Thoracic aorta (tissue), 2 donors: ENCODE data around the gene KRTAP5-11. TPM values are rescaled to one million over a fixed set of nuclear protein-coding genes. Genes with fewer than 3 reads are reported as not detected.

ENCODE experiments used
- ATAC-seq: fragments of 150-250 bp; one replicate; pipeline ENCODE4 v1.8.0; 2017; ENCODE audit warnings: low read depth; ENCODE audit not compliant: insufficient number of reproducible peaks, low FRiP score
- DNase-seq: peaks from one replicate; pipeline ENCODE4 v3.0.0-alpha.2; 2020; ENCODE audit warnings: low spot score
- H3K27ac ChIP-seq, 2 donors: fragments of 200-600 bp; sonication (generic); 1 replicate in 1 of 2; 2 replicates in 1 of 2; pipeline ENCODE4 v1.5.1; 2016; ENCODE audit warnings: mild to moderate bottlenecking in 2 of 2, moderate library complexity in 2 of 2
- H3K27me3 ChIP-seq: fragments of 200-600 bp; sonication (generic); replicated peaks from 2 replicates; pipeline ENCODE4 v1.6.0; 2016; ENCODE audit warnings: mild to moderate bottlenecking; ENCODE audit not compliant: insufficient read depth
- H3K36me3 ChIP-seq: fragments of 200-600 bp; sonication (generic); one replicate; pipeline ENCODE4 v1.5.1; 2016
- H3K4me1 ChIP-seq, 2 donors: fragments of 200-600 bp; sonication (generic); 1 replicate in 1 of 2; 2 replicates in 1 of 2; pipeline versions ENCODE4 v1.5.1 to v1.6.0; 2016; ENCODE audit warnings: low read depth in 2 of 2, mild to moderate bottlenecking in 1 of 2; ENCODE audit not compliant: control insufficient read depth in 1 of 2
- H3K4me3 ChIP-seq: fragments of 200-600 bp; sonication (generic); 2 replicates; pipeline ENCODE4 v1.5.1; 2016; ENCODE audit warnings: mild to moderate bottlenecking
- H3K9me3 ChIP-seq: fragments of 200-600 bp; sonication (generic); 2 replicates; pipeline ENCODE4 v1.5.1; 2016
- CTCF ChIP-seq: fragments of 200-600 bp; sonication (generic); IDR thresholded peaks from one replicate; pipeline ENCODE4 v1.5.1; 2019; ENCODE audit warnings: antibody characterized with exemption
- total RNA-seq, 2 donors: library from RNA; depleted of rRNA; stranded (reverse); fragments of >200 nt; gene quantifications; one replicate each; pipeline versions ENCODE4 v1.1.0 to v1.2.3, GENCODE V29; 2016

The KRTAP5-11 gene
- total RNA-seq, 2 donors from 2014 or later, result not detected

GRCh38 chr11:71551711-71552110 lies 31.0 kb downstream of the KRTAP5-11 start:
- TF ChIP-seq CTCF, result no peak
- Histone ChIP-seq H3K4me3 (no peak overlapping the region), H3K4me1 (no peaks in the 10 kb centered on the region), H3K9me3 (no peaks in the 10 kb centered on the region), H3K36me3 (no peaks in the 10 kb centered on the region), H3K27ac (no peak overlapping the region), H3K27me3 (no peaks in the 10 kb centered on the region)
- ATAC-seq (no peak), DNase-seq (no peak)

- Histone ChIP-seq H3K27ac (no peak overlapping the region), H3K36me3 (no peaks in the 10 kb centered on the region), H3K27me3 (no peaks in the 10 kb centered on the region), H3K4me1 (no peaks in the 10 kb centered on the region), H3K4me3 (no peak overlapping the region), H3K9me3 (no peaks in the 10 kb centered on the region)
- ATAC-seq (no peak), DNase-seq (no peak)
- no peak for TF ChIP-seq CTCF
Measured at GRCh38 chr11:71548716-71549151, 33.9 kb downstream of the KRTAP5-11 start.

GRCh38 chr11:71548120-71548519 lies 34.6 kb downstream of the KRTAP5-11 start, which contains the start of gene KRTAP5-9:
KRTAP5-9 (plus strand) TSS chr11:71548420; CDS start chr11:71548658, 238 bp downstream.
- H3K4me1 ChIP-seq, result no peaks in the 10 kb centered on the region
- TF ChIP-seq CTCF, result no peak
- no peak within 1 kb of the TSS for H3K27ac ChIP-seq
- H3K9me3 ChIP-seq, result no peaks in the 10 kb centered on the region
- H3K36me3 ChIP-seq, result no peaks in the 10 kb centered on the region
- ATAC-seq (no peak), DNase-seq (no peak)
- no peaks in the 10 kb centered on the region for H3K27me3 ChIP-seq
- no peak within 1 kb of the TSS for H3K4me3 ChIP-seq

- no peak for ATAC-seq
- DNase-seq, result no peak
- Histone ChIP-seq H3K4me3 (no peak overlapping the region), H3K27me3 (no peaks in the 10 kb centered on the region), H3K27ac (no peak overlapping the region), H3K4me1 (no peaks in the 10 kb centered on the region), H3K36me3 (no peaks in the 10 kb centered on the region), H3K9me3 (no peaks in the 10 kb centered on the region)
- TF ChIP-seq CTCF, result no peak
Measured at GRCh38 chr11:71545405-71545966, 37.2 kb downstream of the KRTAP5-11 start.

- Histone ChIP-seq H3K36me3 (no peaks in the 10 kb centered on the region), H3K9me3 (no peaks in the 10 kb centered on the region), H3K4me1 (no peaks in the 10 kb centered on the region), H3K27me3 (no peaks in the 10 kb centered on the region), H3K27ac (no peak overlapping the region), H3K4me3 (no peak overlapping the region)
- ATAC-seq (no peak), DNase-seq (no peak)
- TF ChIP-seq CTCF, result no peak
Measured at GRCh38 chr11:71544525-71545214, 38.0 kb downstream of the KRTAP5-11 start.
